GM06990 (cell line): ENCODE measurements around the gene PDRG1.

Source experiments
- DNase-seq: peaks from one replicate; pipeline ENCODE4 v3.0.0-alpha.2; 2011; ENCODE audit not compliant: insufficient read length; ENCODE audit errors: extremely low read depth
- H3K27me3 ChIP-seq: replicated peaks from 2 replicates; pipeline ENCODE4 v1.6.0; 2011; ENCODE audit warnings: low read length; ENCODE audit not compliant: control insufficient read depth, insufficient read depth
- H3K36me3 ChIP-seq: 2 replicates; pipeline ENCODE4 v1.5.1; 2011; ENCODE audit warnings: low read length; ENCODE audit not compliant: control insufficient read depth, insufficient read depth
- H3K4me3 ChIP-seq: replicated peaks from 2 replicates; pipeline ENCODE4 v1.5.1; 2011; ENCODE audit warnings: low read depth, mild to moderate bottlenecking, control low read depth, low read length
- TF ChIP-seq, protein P1 (sequence below): IDR thresholded peaks from 2 replicates; pipeline ENCODE4 v1.5.1; 2011; ENCODE audit warnings: low read length, control low read depth, mild to moderate bottlenecking, inconsistent platforms; ENCODE audit not compliant: insufficient read depth, poor library complexity, severe bottlenecking

PDRG1 gene

DNA sequence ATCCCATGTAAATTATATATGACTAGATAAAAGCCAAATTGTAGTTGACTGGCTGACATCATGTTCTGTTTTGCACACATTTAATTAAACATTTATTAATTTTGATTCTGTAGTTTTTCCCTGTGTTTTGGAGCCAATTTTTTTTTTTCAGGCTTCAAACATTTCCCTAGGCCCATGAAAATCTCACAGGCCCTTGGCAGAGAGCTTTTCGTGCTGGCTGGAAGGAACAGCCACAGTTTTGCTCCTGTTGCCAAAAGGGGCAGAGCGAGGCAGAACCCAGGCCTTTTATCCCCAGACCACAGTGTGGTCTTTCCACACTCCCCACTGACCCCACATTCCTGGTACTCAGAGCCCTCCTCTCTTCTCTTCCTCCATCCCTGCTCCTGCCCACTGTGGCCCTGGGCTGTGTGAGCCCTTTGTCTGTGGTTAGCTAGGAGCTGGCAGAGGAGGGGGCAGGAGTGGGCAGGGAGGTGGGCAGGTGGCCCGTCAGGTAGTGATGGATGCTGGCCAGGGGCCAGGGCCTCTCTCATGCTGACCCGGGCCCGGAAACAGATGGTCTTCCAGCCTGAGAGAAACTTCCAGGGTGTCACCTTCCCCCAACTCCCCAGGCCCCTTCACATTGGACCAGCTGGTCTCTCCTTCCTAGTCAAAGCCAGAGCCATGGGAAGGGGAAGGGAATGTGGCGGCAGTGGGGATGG is 38.9 kb upstream of the PDRG1 start:
- H3K4me3 ChIP-seq, result no peak overlapping the region
- TF ChIP-seq, protein P1, sequence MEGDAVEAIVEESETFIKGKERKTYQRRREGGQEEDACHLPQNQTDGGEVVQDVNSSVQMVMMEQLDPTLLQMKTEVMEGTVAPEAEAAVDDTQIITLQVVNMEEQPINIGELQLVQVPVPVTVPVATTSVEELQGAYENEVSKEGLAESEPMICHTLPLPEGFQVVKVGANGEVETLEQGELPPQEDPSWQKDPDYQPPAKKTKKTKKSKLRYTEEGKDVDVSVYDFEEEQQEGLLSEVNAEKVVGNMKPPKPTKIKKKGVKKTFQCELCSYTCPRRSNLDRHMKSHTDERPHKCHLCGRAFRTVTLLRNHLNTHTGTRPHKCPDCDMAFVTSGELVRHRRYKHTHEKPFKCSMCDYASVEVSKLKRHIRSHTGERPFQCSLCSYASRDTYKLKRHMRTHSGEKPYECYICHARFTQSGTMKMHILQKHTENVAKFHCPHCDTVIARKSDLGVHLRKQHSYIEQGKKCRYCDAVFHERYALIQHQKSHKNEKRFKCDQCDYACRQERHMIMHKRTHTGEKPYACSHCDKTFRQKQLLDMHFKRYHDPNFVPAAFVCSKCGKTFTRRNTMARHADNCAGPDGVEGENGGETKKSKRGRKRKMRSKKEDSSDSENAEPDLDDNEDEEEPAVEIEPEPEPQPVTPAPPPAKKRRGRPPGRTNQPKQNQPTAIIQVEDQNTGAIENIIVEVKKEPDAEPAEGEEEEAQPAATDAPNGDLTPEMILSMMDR, result no peak

DNA sequence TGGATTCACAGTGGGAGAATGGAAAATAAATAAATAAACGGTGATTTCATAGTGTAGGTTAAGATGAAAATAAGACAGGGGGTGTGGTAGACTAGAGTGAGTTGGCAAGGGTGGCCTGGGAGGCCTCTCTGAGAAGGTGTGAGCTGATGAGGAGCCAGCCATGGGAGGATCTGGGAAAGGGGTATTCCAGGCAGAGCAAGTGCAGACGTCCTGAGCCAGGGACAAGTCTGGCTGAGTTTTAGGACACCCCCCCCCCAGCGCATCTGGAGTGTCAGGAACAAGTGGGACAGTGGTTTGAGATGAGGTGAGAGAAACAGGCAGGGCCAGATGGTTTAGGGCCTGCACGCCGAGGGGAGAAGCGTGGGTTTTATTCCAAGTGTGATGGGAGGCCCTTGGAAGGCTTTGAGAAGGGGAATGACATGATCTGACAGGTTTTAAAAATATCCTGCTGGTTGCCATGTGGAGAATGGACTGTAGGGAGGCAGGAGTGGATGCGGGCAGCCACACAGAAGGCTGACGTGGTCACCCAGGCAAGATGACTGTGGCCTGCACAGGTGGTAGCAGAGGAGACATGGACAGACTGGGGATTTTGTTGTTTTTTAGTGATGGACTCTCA is 37.3 kb upstream of the PDRG1 start:
- peaks cover 3% of the 10 kb centered on the region for H3K27me3 ChIP-seq
- H3K36me3 ChIP-seq, result no peaks in the 10 kb centered on the region
- TF ChIP-seq, protein P1, result no peak
- DNase-seq, result no peak
- no peak overlapping the region for H3K4me3 ChIP-seq

More for the DNA sequence above, 38.9 kb upstream of the PDRG1 start:
- Histone ChIP-seq H3K36me3 (no peaks in the 10 kb centered on the region), H3K27me3 (peaks cover 3% of the 10 kb centered on the region)
- no peak for DNase-seq

DNA sequence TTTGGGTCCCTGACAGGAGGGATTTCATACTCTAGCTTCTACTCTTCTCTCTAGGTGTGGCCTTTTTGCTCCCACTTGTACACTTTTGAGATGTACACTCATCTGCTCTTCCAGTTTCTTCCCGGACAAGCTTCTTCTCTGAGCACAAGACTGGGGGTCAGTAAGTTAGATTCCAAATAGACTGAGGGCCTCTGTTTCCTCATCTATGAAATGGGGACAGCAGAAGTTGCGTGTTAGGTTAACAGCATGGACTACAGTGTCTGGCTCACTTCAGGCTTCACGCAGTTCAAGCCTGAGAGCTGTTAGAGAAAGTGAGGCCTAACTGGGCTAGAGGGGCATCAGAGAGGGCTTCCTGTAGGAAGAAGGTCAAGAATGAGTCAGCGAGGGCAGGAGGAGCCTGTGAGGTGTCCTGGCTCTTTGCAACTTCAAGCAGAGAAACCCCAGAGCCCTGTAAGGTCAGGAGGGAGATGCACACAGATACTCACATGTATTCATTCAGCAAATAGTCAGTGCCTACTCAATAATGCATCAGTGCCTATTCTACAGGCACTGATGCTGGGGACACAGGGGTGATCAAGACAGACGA is 36.7 kb upstream of the PDRG1 start:
- TF ChIP-seq, protein P1, result no peak
- Histone ChIP-seq H3K27me3 (no peaks in the 10 kb centered on the region; the same call in 1 of the 2 replicates), H3K36me3 (no peaks in the 10 kb centered on the region), H3K4me3 (no peak overlapping the region)
- DNase-seq, result no peak

DNA sequence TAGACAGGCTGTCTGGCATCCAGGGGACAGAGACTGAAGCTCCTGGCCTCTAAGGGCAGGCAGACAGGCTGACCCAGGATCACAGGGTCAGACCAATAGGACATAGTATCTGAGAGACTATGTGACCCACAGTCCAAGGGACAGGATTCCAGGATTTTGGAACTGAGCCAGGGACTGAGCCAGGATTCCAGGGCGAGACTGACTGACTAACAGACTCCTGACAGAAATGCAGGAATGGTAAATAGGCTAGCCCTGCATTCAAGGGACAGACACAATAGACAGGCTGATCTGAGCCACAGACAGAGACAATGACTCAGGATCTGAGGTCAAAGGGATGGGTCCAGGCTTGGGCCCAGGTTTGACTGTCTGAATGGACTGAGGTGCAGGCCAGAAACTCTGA is 35.9 kb upstream of the PDRG1 start:
- DNase-seq, result no peak
- Histone ChIP-seq H3K36me3 (no peaks in the 10 kb centered on the region), H3K4me3 (no peak overlapping the region), H3K27me3 (no peaks in the 10 kb centered on the region)
- TF ChIP-seq, protein P1, result no peak

DNA sequence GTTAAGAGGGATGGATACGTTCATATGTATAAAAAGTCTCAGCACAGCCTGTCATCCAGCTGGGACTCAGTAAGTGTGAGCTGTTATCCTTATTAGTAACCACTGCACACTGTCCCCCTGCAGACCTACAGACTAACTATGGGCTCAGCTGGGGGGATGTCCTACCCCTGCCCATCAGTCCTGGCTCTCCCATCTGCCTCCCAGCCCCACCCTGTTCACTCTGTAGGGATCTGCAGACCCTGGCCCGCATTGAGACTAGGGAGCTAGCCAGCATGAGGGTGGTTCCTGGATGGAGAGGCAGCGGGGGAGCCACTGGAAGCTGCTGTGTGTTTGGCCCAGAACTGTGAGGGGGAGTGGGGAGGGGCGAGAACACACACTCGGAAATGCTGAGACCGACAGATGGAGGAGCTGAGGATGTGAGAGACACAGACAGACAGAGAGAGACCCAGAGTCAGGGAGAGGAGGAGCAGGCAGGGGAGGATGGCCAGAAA is 33.2 kb upstream of the PDRG1 start:
- TF ChIP-seq, protein P1, result no peak
- DNase-seq, result no peak
- Histone ChIP-seq H3K27me3 (no peaks in the 10 kb centered on the region), H3K4me3 (no peak overlapping the region), H3K36me3 (no peaks in the 10 kb centered on the region)
